ENCODE results near the gene BMAL1. TPM values are rescaled to one million over a fixed set of nuclear protein-coding genes. Genes with fewer than 3 reads are reported as not detected.
A peak's percentile ranks its signal among the peaks of the same experiment; 100 is the strongest.

Gene BMAL1
- total and polyA plus RNA-seq, 3 experiments from 2014 or later: 25.2 to 29.4 (median 29.2) TPM

GRCh38 chr11:13368041-13368446, 90.5 kb downstream of the BMAL1 start:
- no peaks in the 10 kb centered on the region for H3K4me1 ChIP-seq (ENCODE audit: insufficient read depth, low read length)
- H3K4me3 Mint-ChIP-seq: no peak overlapping the region
- H3K36me3 ChIP-seq (ENCODE audit: insufficient read depth, low read length): peaks cover 79% of the 10 kb centered on the region
- H3K9me3 ChIP-seq (ENCODE audit: low read length): no peaks in the 10 kb centered on the region
- H3K27ac Mint-ChIP-seq: peak overlapping the region in 7 of 8 donors; percentile 4 to 88 (median 13)
- H3K4me1 Mint-ChIP-seq: no peaks in the 10 kb centered on the region
- no peaks in the 10 kb centered on the region for H3K27me3 ChIP-seq (ENCODE audit: insufficient read depth, low read length, poor library complexity, severe bottlenecking)
- no peaks in the 10 kb centered on the region for H3K9me3 Mint-ChIP-seq
- H3K27me3 Mint-ChIP-seq: no peaks in the 10 kb centered on the region
- ChIA-PET CTCF (no interaction called here), POLR2A (no interaction called here)
- no peak overlapping the region for H3K27ac ChIP-seq (ENCODE audit: low read depth, low read length)
- no peak overlapping the region for H3K4me3 ChIP-seq (ENCODE audit: low read length)
- DNase-seq: no peak
- peaks cover 7 to 54% (median 21%) of the 10 kb centered on the region in 3 donors for H3K36me3 Mint-ChIP-seq

GRCh38 chr11:13373216-13373615, 95.6 kb downstream of the BMAL1 start:
- Histone ChIP-seq H3K27me3 (ENCODE audit: insufficient read depth, low read length, poor library complexity, severe bottlenecking) (no peaks in the 10 kb centered on the region), H3K9me3 (ENCODE audit: low read length) (no peaks in the 10 kb centered on the region), H3K4me3 (ENCODE audit: low read length) (no peak overlapping the region), H3K27ac (ENCODE audit: low read depth, low read length) (no peak overlapping the region), H3K36me3 (ENCODE audit: insufficient read depth, low read length) (peaks cover 80% of the 10 kb centered on the region), H3K4me1 (ENCODE audit: insufficient read depth, low read length) (no peaks in the 10 kb centered on the region)
- ChIA-PET POLR2A (no interaction called here), CTCF (no interaction called here)
- Mint-ChIP-seq H3K4me3 (no peak overlapping the region), H3K9me3 (no peaks in the 10 kb centered on the region), H3K36me3 (peaks cover 11 to 30% (median 29%) of the 10 kb centered on the region in 3 donors), H3K4me1 (no peaks in the 10 kb centered on the region), H3K27ac (peak overlapping the region in 3 of 8 donors; percentile 4 to 32 (median 24)), H3K27me3 (no peaks in the 10 kb centered on the region)
- DNase-seq: no peak

- H3K27me3 Mint-ChIP-seq: no peaks in the 10 kb centered on the region
- H3K36me3 Mint-ChIP-seq: peaks cover 15 to 51% (median 35%) of the 10 kb centered on the region in 3 donors
- no peaks in the 10 kb centered on the region for H3K9me3 ChIP-seq (ENCODE audit: low read length)
- peaks cover 75% of the 10 kb centered on the region for H3K36me3 ChIP-seq (ENCODE audit: insufficient read depth, low read length)
- H3K4me3 Mint-ChIP-seq: no peak overlapping the region
- no peaks in the 10 kb centered on the region for H3K4me1 Mint-ChIP-seq
- H3K4me3 ChIP-seq (ENCODE audit: low read length): no peak overlapping the region
- no peak overlapping the region for H3K27ac Mint-ChIP-seq
- no peak for DNase-seq
- no peaks in the 10 kb centered on the region for H3K4me1 ChIP-seq (ENCODE audit: insufficient read depth, low read length)
- CTCF ChIA-PET: no interaction called here
- no peaks in the 10 kb centered on the region for H3K9me3 Mint-ChIP-seq
- POLR2A ChIA-PET: no interaction called here
- H3K27ac ChIP-seq (ENCODE audit: low read depth, low read length): no peak overlapping the region
- no peaks in the 10 kb centered on the region for H3K27me3 ChIP-seq (ENCODE audit: insufficient read depth, low read length, poor library complexity, severe bottlenecking)
These were observed 98.2 kb downstream of the BMAL1 start for GRCh38 chr11:13375798-13376197.

- peaks cover 15 to 57% (median 35%) of the 10 kb centered on the region in 3 donors for H3K36me3 Mint-ChIP-seq
- H3K27ac ChIP-seq (ENCODE audit: low read depth, low read length): no peak overlapping the region
- ChIA-PET CTCF (no interaction called here), POLR2A (no interaction called here)
- H3K4me3 ChIP-seq (ENCODE audit: low read length): no peak overlapping the region
- DNase-seq: no peak
- no peaks in the 10 kb centered on the region for H3K27me3 Mint-ChIP-seq
- peaks cover 75% of the 10 kb centered on the region for H3K36me3 ChIP-seq (ENCODE audit: insufficient read depth, low read length)
- H3K4me1 Mint-ChIP-seq: no peaks in the 10 kb centered on the region
- H3K9me3 Mint-ChIP-seq: no peaks in the 10 kb centered on the region
- no peaks in the 10 kb centered on the region for H3K27me3 ChIP-seq (ENCODE audit: insufficient read depth, low read length, poor library complexity, severe bottlenecking)
- no peak overlapping the region for H3K4me3 Mint-ChIP-seq
- H3K4me1 ChIP-seq (ENCODE audit: insufficient read depth, low read length): no peaks in the 10 kb centered on the region
- H3K9me3 ChIP-seq (ENCODE audit: low read length): no peaks in the 10 kb centered on the region
- peak overlapping the region in 3 of 8 donors; percentile 10 to 70 (median 44) for H3K27ac Mint-ChIP-seq
These were observed 98.8 kb downstream of the BMAL1 start for GRCh38 chr11:13376402-13376801.

- CTCF ChIA-PET: no interaction called here
- Mint-ChIP-seq H3K4me3 (no peak overlapping the region), H3K4me1 (no peaks in the 10 kb centered on the region), H3K27me3 (no peaks in the 10 kb centered on the region), H3K27ac (peak overlapping the region in 2 of 8 donors; percentile 10 to 44), H3K36me3 (peaks cover 15 to 61% (median 36%) of the 10 kb centered on the region in 3 donors), H3K9me3 (no peaks in the 10 kb centered on the region)
- POLR2A ChIA-PET: no interaction called here
- Histone ChIP-seq H3K27me3 (ENCODE audit: insufficient read depth, low read length, poor library complexity, severe bottlenecking) (no peaks in the 10 kb centered on the region), H3K9me3 (ENCODE audit: low read length) (no peaks in the 10 kb centered on the region), H3K4me3 (ENCODE audit: low read length) (no peak overlapping the region), H3K27ac (ENCODE audit: low read depth, low read length) (no peak overlapping the region), H3K4me1 (ENCODE audit: insufficient read depth, low read length) (no peaks in the 10 kb centered on the region), H3K36me3 (ENCODE audit: insufficient read depth, low read length) (peaks cover 72% of the 10 kb centered on the region)
- DNase-seq: no peak
These were observed 99.2 kb downstream of the BMAL1 start for GRCh38 chr11:13376838-13377237.

- Mint-ChIP-seq H3K36me3 (peaks cover 15 to 76% (median 44%) of the 10 kb centered on the region in 3 donors), H3K4me3 (no peak overlapping the region), H3K4me1 (peaks cover 0 to 3% (median 0%) of the 10 kb centered on the region in 3 donors), H3K27ac (peak overlapping the region in 2 of 8 donors; percentile 17 to 44), H3K27me3 (no peaks in the 10 kb centered on the region), H3K9me3 (no peaks in the 10 kb centered on the region)
- no peak for DNase-seq
- Histone ChIP-seq H3K36me3 (ENCODE audit: insufficient read depth, low read length) (peaks cover 64% of the 10 kb centered on the region), H3K4me1 (ENCODE audit: insufficient read depth, low read length) (no peaks in the 10 kb centered on the region), H3K27ac (ENCODE audit: low read depth, low read length) (no peak overlapping the region), H3K9me3 (ENCODE audit: low read length) (no peaks in the 10 kb centered on the region), H3K4me3 (ENCODE audit: low read length) (no peak overlapping the region), H3K27me3 (ENCODE audit: insufficient read depth, low read length, poor library complexity, severe bottlenecking) (no peaks in the 10 kb centered on the region)
- POLR2A ChIA-PET: no interaction called here
- CTCF ChIA-PET: no interaction called here
These were observed 100.7 kb downstream of the BMAL1 start for GRCh38 chr11:13378316-13378715.

- Histone ChIP-seq H3K36me3 (ENCODE audit: insufficient read depth, low read length) (peaks cover 47% of the 10 kb centered on the region), H3K4me1 (ENCODE audit: insufficient read depth, low read length) (no peaks in the 10 kb centered on the region), H3K27ac (ENCODE audit: low read depth, low read length) (no peak overlapping the region), H3K4me3 (ENCODE audit: low read length) (no peak overlapping the region), H3K27me3 (ENCODE audit: insufficient read depth, low read length, poor library complexity, severe bottlenecking) (no peaks in the 10 kb centered on the region), H3K9me3 (ENCODE audit: low read length) (no peaks in the 10 kb centered on the region)
- no peak overlapping the region for H3K4me3 Mint-ChIP-seq
- no peak for DNase-seq
- ChIA-PET CTCF (no interaction called here), POLR2A (no interaction called here)
- no peaks in the 10 kb centered on the region for H3K27me3 Mint-ChIP-seq
- H3K9me3 Mint-ChIP-seq: no peaks in the 10 kb centered on the region
- peaks cover 15 to 94% (median 33%) of the 10 kb centered on the region in 3 donors for H3K36me3 Mint-ChIP-seq
- peaks cover 0 to 5% (median 3%) of the 10 kb centered on the region in 3 donors for H3K4me1 Mint-ChIP-seq
- H3K27ac Mint-ChIP-seq: peak overlapping the region in 6 of 8 donors; percentile 1 to 78 (median 57)
These were observed 103.1 kb downstream of the BMAL1 start for GRCh38 chr11:13380731-13381130.

- ChIA-PET CTCF (interaction anchor here (1.3 kb wide), 1 partner anchor 22 kb away, joined by 4 read pairs; no protein-coding TSS in a partner anchor), POLR2A (no interaction called here)
- peaks cover 0 to 5% (median 3%) of the 10 kb centered on the region in 3 donors for H3K4me1 Mint-ChIP-seq
- H3K27me3 Mint-ChIP-seq: no peaks in the 10 kb centered on the region
- H3K9me3 ChIP-seq (ENCODE audit: low read length): no peaks in the 10 kb centered on the region
- H3K4me3 Mint-ChIP-seq: no peak overlapping the region
- DNase-seq: no peak
- peak overlapping the region in 4 of 8 donors; percentile 15 to 84 (median 32) for H3K27ac Mint-ChIP-seq
- peaks cover 37% of the 10 kb centered on the region for H3K36me3 ChIP-seq (ENCODE audit: insufficient read depth, low read length)
- no peaks in the 10 kb centered on the region for H3K9me3 Mint-ChIP-seq
- H3K27me3 ChIP-seq (ENCODE audit: insufficient read depth, low read length, poor library complexity, severe bottlenecking): no peaks in the 10 kb centered on the region
- H3K4me1 ChIP-seq (ENCODE audit: insufficient read depth, low read length): no peaks in the 10 kb centered on the region
- peaks cover 6 to 93% (median 26%) of the 10 kb centered on the region in 3 donors for H3K36me3 Mint-ChIP-seq
- no peak overlapping the region for H3K4me3 ChIP-seq (ENCODE audit: low read length)
- H3K27ac ChIP-seq (ENCODE audit: low read depth, low read length): no peak overlapping the region
These were observed 105.2 kb downstream of the BMAL1 start for GRCh38 chr11:13382751-13383150.
